Osteocyte (in vitro differentiated cells): ENCODE results near the gene NRXN2. TPM values are rescaled to one million over a fixed set of nuclear protein-coding genes. Genes with fewer than 3 reads are reported as not detected.

ENCODE experiments used
- DNase-seq: peaks from one replicate; pipeline ENCODE4 v3.0.0; 2021; ENCODE audit warnings: mixed read lengths; ENCODE audit not compliant: unreplicated experiment; ENCODE audit errors: extremely low spot score
- H3K27ac Mint-ChIP-seq: one replicate; pipeline ENCODE4 v1.8.0; 2021; ENCODE audit warnings: mild to moderate bottlenecking, mixed read lengths; ENCODE audit not compliant: unreplicated experiment
- H3K27me3 Mint-ChIP-seq: one replicate; pipeline ENCODE4 v1.8.0; 2021; ENCODE audit warnings: mixed read lengths; ENCODE audit not compliant: unreplicated experiment
- H3K36me3 Mint-ChIP-seq: one replicate; pipeline ENCODE4 v1.8.0; 2021; ENCODE audit warnings: mixed read lengths; ENCODE audit not compliant: unreplicated experiment
- H3K4me1 Mint-ChIP-seq: one replicate; pipeline ENCODE4 v1.8.0; 2021; ENCODE audit warnings: mixed read lengths; ENCODE audit not compliant: unreplicated experiment
- H3K4me3 Mint-ChIP-seq: one replicate; pipeline ENCODE4 v1.8.0; 2021; ENCODE audit warnings: mild to moderate bottlenecking, moderate library complexity, mixed read lengths; ENCODE audit not compliant: unreplicated experiment
- H3K9me3 Mint-ChIP-seq: one replicate; pipeline ENCODE4 v1.8.0; 2021; ENCODE audit warnings: mixed read lengths; ENCODE audit not compliant: unreplicated experiment
- total RNA-seq: library from RNA; stranded (reverse); gene quantifications from 2 replicates; pipeline ENCODE4 v1.2.1, GENCODE V29; 2021
- TF ChIP-seq, protein P1 (sequence below): fragments of 200-600 bp; sonication (generic); IDR thresholded peaks from 2 replicates; pipeline ENCODE4 v1.5.0; 2021; ENCODE audit warnings: antibody characterized with exemption, mild to moderate bottlenecking, moderate library complexity

The NRXN2 gene
- total RNA-seq, 1 donor from 2014 or later, result 2.6 TPM

DNA sequence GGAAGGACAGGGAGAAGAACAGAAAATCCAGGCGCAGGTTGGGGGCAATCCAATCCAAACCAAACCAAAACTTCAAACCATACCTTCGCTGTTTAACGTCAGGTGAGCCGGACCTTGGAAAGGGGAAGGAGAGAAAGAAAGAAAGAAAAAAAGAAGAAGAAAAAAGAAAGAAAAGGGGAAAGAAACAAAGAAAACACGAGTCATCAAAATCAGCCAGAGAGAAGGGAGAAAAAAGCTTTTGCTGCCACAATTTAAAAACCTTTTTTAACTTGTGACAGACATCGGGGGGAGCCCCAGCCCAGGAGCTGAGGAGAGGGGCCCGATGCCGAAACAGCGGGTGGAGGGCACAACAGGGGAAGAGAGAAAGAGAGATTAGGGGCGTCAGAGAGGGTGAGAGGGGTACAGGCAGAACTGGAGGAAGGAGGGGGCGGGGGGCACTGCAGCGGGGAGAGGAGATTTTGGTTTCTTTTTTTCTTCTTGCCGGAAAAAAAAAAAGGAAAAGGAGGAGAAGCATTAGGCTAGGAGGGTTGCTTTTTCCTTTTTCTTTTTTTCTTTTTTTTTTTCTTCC, 30.1 kb downstream of the NRXN2 start:
- H3K27ac Mint-ChIP-seq, result no peak overlapping the region
- no peaks in the 10 kb centered on the region for H3K36me3 Mint-ChIP-seq
- no peak for DNase-seq
- no peak overlapping the region for H3K4me3 Mint-ChIP-seq
- TF ChIP-seq, protein P1, sequence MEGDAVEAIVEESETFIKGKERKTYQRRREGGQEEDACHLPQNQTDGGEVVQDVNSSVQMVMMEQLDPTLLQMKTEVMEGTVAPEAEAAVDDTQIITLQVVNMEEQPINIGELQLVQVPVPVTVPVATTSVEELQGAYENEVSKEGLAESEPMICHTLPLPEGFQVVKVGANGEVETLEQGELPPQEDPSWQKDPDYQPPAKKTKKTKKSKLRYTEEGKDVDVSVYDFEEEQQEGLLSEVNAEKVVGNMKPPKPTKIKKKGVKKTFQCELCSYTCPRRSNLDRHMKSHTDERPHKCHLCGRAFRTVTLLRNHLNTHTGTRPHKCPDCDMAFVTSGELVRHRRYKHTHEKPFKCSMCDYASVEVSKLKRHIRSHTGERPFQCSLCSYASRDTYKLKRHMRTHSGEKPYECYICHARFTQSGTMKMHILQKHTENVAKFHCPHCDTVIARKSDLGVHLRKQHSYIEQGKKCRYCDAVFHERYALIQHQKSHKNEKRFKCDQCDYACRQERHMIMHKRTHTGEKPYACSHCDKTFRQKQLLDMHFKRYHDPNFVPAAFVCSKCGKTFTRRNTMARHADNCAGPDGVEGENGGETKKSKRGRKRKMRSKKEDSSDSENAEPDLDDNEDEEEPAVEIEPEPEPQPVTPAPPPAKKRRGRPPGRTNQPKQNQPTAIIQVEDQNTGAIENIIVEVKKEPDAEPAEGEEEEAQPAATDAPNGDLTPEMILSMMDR, result no peak
- H3K27me3 Mint-ChIP-seq, result peaks cover 63% of the 10 kb centered on the region
- peaks cover 5% of the 10 kb centered on the region for H3K4me1 Mint-ChIP-seq
- no peaks in the 10 kb centered on the region for H3K9me3 Mint-ChIP-seq

GRCh38 chr11:64691543-64691942, 31.5 kb downstream of the NRXN2 start:
- Mint-ChIP-seq H3K4me1 (peaks cover 6% of the 10 kb centered on the region), H3K4me3 (no peak overlapping the region), H3K27me3 (peaks cover 50% of the 10 kb centered on the region), H3K9me3 (no peaks in the 10 kb centered on the region), H3K27ac (no peak overlapping the region), H3K36me3 (no peaks in the 10 kb centered on the region)
- DNase-seq, result no peak
- TF ChIP-seq, protein P1, result no peak

GRCh38 chr11:64690235-64690634, 32.8 kb downstream of the NRXN2 start:
- TF ChIP-seq, protein P1, result no peak
- DNase-seq, result no peak
- Mint-ChIP-seq H3K27ac (no peak overlapping the region), H3K27me3 (peaks cover 38% of the 10 kb centered on the region), H3K9me3 (no peaks in the 10 kb centered on the region), H3K4me1 (peaks cover 6% of the 10 kb centered on the region), H3K4me3 (no peak overlapping the region), H3K36me3 (no peaks in the 10 kb centered on the region)

DNA sequence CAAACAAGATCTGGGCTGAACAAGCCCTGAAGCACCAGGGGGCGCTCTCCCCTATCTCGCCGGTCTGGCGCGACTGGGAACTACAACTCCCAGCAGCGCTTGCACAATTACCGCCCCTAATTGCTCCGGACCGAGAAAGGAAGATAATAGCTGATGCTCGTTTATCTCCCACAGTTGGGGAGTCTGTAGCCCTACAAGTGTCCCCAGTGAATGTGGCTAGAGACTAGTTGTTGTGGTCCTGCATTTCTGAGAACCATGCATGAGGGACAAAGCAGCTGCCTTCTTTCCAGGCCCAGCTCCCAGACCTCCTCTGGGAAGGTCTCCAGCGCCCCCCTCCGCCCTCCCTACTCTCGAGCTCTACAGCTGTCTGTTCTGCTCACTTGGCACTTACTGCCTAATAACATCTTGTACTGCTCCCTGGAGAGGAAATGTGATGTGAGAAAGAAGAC, 34.4 kb downstream of the NRXN2 start:
- H3K4me3 Mint-ChIP-seq, result peak overlapping the region; percentile 77
- peak; percentile 96 for DNase-seq
- no peaks in the 10 kb centered on the region for H3K9me3 Mint-ChIP-seq
- H3K27ac Mint-ChIP-seq, result peak overlapping the region; percentile 65
- H3K4me1 Mint-ChIP-seq, result peaks cover 6% of the 10 kb centered on the region
- TF ChIP-seq, protein P1, result peak; percentile 95
- peaks cover 37% of the 10 kb centered on the region for H3K27me3 Mint-ChIP-seq
- H3K36me3 Mint-ChIP-seq, result no peaks in the 10 kb centered on the region

GRCh38 chr11:64687643-64688533, 35.1 kb downstream of the NRXN2 start:
- TF ChIP-seq, protein P1, result no peak
- Mint-ChIP-seq H3K36me3 (no peaks in the 10 kb centered on the region), H3K4me1 (peaks cover 6% of the 10 kb centered on the region), H3K9me3 (no peaks in the 10 kb centered on the region), H3K27ac (no peak overlapping the region), H3K4me3 (no peak overlapping the region), H3K27me3 (peaks cover 34% of the 10 kb centered on the region)
- no peak for DNase-seq
